ENCODE data around the gene TBC1D1. TPM values are rescaled to one million over a fixed set of nuclear protein-coding genes. Genes with fewer than 3 reads are reported as not detected.

Gene TBC1D1
- polyA plus RNA-seq, 1 experiment = 50.7 TPM

GRCh38 chr4:37903901-37904300, 13.0 kb downstream of the TBC1D1 start:
- H3K4me3 ChIP-seq (ENCODE audit: low read depth, low read length) = no peak overlapping the region

GRCh38 chr4:37904824-37905223, 13.9 kb downstream of the TBC1D1 start:
- ChIA-PET POLR2A (no interaction called here), CTCF (no interaction called here)
- Histone ChIP-seq H3K27ac (ENCODE audit: low read depth, low read length) (no peak overlapping the region), H3K9me3 (ENCODE audit: control insufficient read depth, insufficient read depth, low read length) (no peaks in the 10 kb centered on the region; the same call in 1 of the 2 replicates), H3K4me3 (ENCODE audit: low read depth, low read length) (no peak overlapping the region), H3K27me3 (ENCODE audit: control insufficient read depth, insufficient read depth, low read length) (peaks cover 2% of the 10 kb centered on the region)
- no peak for TF ChIP-seq CTCF (IDR thresholded peaks at IDR 0.05; ENCODE audit: low read depth, low read length)
- no peak for DNase-seq (ENCODE audit: low read depth, low spot score)

More at GRCh38 chr4:37903901-37904300, 13.0 kb downstream of the TBC1D1 start:
- Histone ChIP-seq H3K27ac (ENCODE audit: low read depth, low read length) (no peak overlapping the region), H3K9me3 (ENCODE audit: control insufficient read depth, insufficient read depth, low read length) (no peaks in the 10 kb centered on the region; the same call in 1 of the 2 replicates), H3K27me3 (ENCODE audit: control insufficient read depth, insufficient read depth, low read length) (peaks cover 5% of the 10 kb centered on the region)
- no peak for TF ChIP-seq CTCF (IDR thresholded peaks at IDR 0.05; ENCODE audit: low read depth, low read length)
- no peak for DNase-seq (ENCODE audit: low read depth, low spot score)
- CTCF ChIA-PET = no interaction called here
- POLR2A ChIA-PET = no interaction called here

- ChIA-PET CTCF (no interaction called here), POLR2A (no interaction called here)
- Histone ChIP-seq H3K9me3 (ENCODE audit: control insufficient read depth, insufficient read depth, low read length) (no peaks in the 10 kb centered on the region), H3K27ac (ENCODE audit: low read depth, low read length) (no peak overlapping the region), H3K27me3 (ENCODE audit: control insufficient read depth, insufficient read depth, low read length) (no peaks in the 10 kb centered on the region), H3K4me3 (ENCODE audit: low read depth, low read length) (no peak overlapping the region)
- no peak for TF ChIP-seq CTCF (IDR thresholded peaks at IDR 0.05; ENCODE audit: low read depth, low read length)
- no peak for DNase-seq (ENCODE audit: low read depth, low spot score)
Observed at GRCh38 chr4:37905533-37906169, 14.8 kb downstream of the TBC1D1 start.

GRCh38 chr4:37908488-37909331, 17.8 kb downstream of the TBC1D1 start:
- TF ChIP-seq CTCF (IDR thresholded peaks at IDR 0.05; ENCODE audit: low read depth, low read length) = no peak
- H3K27me3 ChIP-seq (ENCODE audit: control insufficient read depth, insufficient read depth, low read length) = no peaks in the 10 kb centered on the region
- no peak overlapping the region for H3K4me3 ChIP-seq (ENCODE audit: low read depth, low read length)
- CTCF ChIA-PET = no interaction called here
- no peak overlapping the region for H3K27ac ChIP-seq (ENCODE audit: low read depth, low read length)
- H3K9me3 ChIP-seq (ENCODE audit: control insufficient read depth, insufficient read depth, low read length) = no peaks in the 10 kb centered on the region
- DNase-seq (ENCODE audit: low read depth, low spot score) = no peak
- POLR2A ChIA-PET = no interaction called here

Measured in AG04450 (cell line).